ENCODE data around the gene FCAMR.
"Not testable (repeated sequence)": the region's sequence is repeated elsewhere in the genome, so short reads cannot be mapped to it uniquely, and the experiment has no call there.

The FCAMR gene

DNA sequence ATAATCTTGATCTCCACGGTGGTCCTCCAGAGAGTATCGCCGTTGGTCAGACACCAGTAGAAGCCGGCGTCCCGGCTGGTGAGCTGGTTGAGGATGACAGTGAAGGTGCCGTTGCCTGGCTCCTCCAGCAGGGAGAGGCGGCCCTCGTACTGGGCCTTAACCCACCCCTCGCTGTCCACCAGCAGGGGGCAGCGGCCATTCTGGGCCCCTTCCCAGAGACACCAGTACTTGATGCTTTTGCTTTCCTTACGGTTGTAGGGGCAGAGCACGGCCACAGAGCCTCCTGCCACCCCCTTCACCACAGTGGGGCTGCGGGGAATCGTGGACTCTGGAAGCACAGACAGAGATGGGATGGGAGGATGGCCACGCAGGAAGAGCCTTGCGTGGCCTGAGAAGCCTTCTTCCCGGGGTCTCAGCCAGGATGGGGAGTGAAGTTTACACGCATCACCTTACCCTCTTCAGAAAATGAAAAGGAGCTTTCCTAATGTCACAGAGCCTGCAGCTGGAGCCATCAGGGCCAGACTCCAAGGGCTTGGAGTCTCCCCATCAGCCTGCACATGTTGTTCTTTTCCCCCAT lies 34.7 kb downstream of the FCAMR start:
- peak; percentile 41 for DNase-seq (ENCODE audit: low spot score)

DNA sequence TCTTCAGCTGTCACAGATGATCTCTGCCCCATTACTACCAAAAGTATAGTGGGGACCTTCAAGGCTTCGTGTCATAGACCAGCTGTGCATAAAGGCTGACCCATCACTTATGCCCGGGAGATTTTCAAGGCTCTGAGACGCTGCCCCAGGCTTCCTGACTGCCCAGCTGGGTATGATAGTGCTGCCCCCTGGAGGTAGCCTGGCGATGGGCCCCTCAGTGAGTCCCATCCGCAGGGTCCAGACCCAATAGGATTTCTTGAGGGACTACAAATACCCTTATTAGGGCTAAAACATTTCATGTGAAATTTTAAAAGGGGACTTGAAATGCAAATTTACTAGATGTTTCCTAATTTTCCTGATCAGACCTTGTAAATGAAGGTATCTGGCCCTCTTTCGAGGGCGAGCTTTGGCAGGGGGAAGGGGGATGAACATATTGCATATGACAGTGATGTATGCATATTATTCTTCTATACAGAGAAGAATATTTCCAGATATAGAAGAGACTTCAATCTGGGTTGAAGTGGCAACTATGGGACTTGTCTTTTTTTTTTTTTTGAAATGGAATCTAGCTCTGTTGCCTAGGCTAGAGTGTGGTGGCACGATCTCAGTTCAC lies 36.8 kb downstream of the FCAMR start:
- DNase-seq (ENCODE audit: low spot score), result peak; percentile 73

DNA sequence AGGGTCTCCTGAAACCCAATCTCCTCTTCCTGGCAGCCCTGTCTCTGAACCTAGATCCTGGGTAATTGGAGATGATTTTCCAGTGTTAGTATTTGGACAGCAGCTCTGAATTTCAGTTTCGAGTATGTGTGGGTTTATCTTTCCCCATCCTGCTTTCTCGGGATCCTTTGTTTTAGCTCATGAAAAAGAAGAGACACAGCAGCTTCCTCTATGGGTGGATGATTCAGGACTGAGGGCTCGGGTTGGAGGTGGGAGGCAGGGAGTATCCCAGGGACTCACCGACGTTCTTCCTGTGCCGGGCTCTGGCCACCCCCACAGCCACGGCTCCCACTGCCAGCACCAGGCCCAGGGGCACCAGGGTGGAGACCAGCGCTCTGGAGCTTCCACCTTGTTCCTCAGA lies 38.1 kb downstream of the FCAMR start:
- DNase-seq (ENCODE audit: low spot score), result no peak

DNA sequence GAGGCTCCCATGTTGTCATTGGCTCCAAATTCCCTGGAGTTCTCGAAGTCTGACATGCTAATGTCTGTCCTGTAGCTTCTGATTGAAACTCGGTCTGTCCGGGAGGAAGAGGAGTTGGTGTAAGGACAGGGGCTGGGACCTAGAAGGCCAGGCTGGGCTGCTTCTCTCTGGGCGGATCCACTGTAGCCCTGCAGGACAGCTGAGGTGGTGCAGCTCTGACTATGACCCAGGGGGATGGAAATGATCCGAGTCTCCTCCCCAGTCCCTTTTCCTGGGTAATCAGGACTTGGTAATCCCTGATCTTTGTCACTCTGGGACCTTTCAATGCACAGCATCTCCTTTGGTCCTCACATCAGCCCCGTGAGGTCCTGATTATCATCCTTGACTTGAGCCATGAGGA lies 38.6 kb downstream of the FCAMR start:
- DNase-seq (ENCODE audit: low spot score), result no peak

DNA sequence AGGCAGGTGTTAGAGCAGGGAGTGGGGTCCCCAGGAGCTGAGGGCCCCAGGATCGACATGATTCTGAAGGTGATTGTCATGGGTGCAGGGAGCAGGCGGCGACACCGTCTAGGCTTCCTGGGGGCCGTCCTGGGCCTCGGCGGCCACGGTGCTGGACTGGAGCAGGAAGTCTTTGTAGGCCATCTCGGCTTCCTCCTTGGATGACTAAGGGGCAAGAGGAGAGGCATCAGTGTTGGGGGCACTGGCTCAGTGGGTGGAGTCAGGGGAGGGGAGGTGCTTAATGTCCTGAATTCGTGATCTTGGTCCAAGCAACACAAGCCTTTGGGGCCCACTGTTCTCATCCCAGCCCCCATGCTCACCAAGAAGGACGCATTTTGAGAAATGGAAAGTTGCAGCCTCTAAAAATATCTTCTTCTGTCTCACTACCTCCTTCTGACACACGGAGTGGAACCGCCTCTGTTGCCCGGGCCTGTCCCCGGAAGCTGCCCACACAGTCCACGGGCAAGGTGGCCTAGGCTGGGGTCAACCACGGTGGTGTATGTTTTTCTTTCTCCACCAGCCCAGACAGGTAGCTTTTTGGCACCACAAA lies 40.0 kb downstream of the FCAMR start:
- peak; percentile 74 for DNase-seq (ENCODE audit: low spot score)

DNA sequence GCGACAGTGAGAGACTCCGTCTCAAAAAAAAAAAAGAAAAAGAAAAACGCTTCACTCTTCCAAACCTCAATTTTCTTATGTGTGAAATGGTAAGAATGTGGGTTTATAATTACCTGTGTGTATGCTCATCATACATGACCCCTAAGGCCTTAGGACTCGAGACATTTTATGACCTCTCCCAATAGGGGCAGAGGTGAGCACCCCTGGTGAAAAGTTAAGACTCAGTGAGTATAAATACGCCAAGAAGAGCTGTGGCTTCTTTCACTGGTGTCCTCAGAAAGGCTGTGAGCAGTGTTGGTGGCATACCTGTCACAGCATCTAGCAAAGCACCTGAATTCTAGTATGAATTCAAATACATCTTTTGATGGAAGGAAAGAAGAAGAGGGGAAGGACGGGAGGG lies 40.7 kb downstream of the FCAMR start:
- DNase-seq (ENCODE audit: low spot score), result peak; percentile 29

DNA sequence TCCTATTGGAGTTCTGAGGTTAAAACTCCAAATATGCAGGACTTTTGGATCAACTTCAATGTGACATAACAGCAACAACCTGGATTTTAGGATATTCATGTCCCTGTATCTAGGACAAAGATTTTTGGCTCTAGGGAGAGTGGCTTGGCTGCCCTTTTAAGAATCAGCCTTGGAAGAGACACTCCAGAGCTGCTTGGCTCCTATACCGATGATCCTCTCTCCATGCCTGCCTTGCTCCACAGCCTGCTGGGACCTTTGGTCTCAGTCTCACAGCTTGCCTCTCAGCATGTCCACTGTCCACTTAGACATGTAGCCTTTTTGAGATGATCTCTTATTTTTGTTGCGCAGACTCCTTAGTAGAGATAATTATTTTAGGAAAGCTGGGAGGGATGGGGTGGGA lies 44.0 kb downstream of the FCAMR start:
- no peak for DNase-seq (ENCODE audit: low spot score)

DNA sequence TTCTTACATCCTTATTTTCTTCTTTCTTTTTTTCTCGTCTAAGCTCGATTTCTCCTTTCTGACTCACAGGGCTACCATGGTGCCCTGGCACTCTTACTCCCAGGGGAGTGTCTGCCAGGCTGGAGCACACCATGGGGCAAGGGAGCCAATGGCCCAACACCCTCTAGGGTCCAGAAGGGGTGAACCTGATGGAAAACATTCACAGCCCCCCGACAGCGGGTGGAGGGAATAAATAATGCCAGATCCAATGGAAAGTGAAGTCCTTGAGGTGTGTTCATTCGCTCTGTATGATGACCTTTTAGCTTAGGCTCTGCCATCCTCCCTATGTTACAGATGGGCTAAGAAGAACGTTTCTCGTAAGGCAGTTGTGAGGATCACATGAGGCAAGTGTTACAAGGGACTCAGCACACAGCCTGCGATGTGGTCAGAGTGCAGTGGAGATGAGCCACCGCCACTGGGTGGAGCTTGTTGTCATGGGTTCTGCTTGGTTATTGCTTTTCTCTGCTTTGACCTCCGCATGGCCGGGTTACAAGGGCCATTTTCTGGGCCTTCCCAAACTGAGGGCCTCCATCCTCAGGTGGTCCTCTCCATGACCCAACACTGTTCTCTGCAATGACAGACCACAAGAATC lies 45.0 kb downstream of the FCAMR start:
- peak; percentile 54 for DNase-seq (ENCODE audit: low spot score)

DNA sequence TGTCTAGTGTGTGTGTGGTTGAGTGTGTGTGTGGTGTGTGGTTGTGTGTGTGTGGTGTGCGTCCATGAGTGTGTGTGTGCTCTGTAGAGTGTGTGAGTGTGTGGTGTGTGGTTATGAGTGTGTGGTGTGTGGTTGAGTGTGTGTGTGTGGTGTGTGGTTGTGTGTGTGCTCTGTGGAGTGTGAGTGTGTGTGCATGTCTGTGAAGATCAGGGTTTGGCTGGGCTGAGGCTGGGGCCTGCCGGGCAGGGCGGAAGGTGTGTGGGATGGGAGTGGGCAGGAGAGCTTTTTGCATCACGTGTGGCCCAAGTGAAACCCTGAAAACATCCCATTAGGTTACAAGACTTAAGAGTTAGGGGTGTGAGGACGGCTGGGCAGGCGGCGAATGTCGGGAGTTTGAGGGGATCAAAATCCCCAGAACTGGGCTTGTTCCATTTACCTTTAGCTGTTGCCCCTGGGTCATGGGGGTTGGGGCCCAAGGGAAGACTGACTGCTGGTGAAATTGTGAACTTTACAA lies 45.6 kb downstream of the FCAMR start:
- DNase-seq (ENCODE audit: low spot score), result no peak

DNA sequence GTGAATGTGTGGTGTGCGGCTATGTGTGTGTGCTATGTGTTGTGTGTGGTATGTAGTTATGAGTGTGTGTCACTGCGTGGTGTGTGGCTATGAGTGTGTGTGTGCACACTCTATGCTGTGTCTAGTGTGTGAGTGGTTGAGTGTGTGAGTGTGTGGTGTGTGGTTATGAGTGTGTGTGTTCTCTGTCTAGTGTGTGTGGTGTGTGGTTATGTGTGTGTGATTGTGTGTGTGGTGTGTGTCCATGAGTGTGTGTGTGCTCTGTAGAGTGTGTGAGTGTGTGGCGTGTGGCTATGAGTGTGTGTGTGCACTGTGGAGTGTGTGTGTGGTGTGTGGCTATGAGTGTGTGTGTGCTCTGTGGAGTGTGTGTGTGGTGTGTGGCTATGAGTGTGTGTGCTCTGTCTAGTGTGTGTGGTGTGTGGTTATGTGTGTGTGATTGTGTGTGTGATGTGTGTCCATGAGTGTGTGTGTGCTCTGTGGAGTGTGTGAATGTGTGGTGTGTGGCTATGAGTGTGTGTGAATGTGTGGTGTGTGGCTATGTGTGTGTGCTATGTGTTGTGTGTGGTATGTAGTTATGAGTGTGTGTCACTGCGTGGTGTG lies 46.2 kb downstream of the FCAMR start:
- DNase-seq (ENCODE audit: low spot score), result not testable (repeated sequence)

DNA sequence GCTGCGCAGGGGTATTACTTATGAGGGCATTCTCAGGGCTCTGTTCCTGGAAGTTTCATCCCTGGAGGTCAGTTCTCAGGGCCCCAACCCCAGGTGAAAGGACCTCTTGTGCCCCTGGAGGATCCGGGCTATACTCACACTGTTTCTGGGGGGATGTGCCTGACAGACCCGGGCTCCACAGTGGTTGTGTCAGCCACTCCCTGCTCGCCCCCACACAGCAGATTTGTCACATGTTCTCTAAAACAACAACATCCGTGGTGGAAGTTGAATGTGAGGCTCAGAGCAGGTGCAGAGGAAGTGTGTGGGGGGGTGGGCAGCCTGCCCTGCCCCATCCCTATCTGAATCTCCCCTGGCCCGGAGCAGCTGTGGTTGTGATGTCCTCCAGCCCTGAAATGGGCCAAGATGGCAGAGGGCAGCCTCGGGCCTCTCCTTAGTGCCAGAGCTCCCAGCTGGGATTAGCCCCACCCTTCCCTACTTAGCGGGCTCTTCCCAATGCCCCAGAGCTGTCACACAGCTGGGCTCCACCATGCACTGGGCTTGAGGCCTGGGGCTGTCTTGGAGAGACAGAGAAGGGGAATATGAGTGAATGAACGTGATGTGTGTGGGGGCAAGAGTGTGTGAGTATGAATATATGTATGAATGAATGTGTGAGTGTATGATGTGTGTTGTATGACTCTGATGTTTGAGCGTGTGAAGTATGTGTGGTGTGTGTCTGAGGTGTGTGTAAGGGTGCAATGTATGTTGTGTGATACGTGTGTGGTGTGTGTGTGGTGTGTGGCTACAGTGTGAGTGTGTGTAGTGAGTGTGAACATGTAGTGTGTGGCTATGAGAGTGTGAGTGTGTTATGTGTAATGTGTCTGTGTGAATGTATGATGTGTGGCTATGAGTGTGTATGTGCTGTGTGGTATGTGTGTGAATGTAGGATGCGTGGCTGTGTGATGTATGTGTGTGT lies 47.0 kb downstream of the FCAMR start:
- DNase-seq (ENCODE audit: low spot score), result peak; percentile 72

DNA sequence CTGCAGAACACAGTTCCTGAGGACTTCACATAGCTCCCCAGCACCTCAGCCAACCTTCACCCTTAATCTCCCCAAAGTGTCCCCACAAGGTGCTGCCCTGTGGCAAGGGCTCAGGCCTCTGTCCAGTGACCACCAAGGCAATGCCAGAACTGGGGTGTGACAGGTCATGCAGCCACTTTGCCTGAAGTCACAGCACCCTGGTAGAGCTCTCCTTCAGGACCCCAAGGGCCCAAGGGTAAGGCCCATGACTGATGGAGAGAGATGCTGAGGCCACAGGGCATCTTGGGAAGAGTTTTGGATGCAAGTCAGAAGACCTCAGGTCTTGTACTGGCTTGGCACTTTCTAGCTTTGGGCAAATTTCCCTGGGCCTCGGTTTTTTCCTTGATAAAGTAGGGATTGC lies 47.7 kb downstream of the FCAMR start:
- DNase-seq (ENCODE audit: low spot score), result no peak

DNA sequence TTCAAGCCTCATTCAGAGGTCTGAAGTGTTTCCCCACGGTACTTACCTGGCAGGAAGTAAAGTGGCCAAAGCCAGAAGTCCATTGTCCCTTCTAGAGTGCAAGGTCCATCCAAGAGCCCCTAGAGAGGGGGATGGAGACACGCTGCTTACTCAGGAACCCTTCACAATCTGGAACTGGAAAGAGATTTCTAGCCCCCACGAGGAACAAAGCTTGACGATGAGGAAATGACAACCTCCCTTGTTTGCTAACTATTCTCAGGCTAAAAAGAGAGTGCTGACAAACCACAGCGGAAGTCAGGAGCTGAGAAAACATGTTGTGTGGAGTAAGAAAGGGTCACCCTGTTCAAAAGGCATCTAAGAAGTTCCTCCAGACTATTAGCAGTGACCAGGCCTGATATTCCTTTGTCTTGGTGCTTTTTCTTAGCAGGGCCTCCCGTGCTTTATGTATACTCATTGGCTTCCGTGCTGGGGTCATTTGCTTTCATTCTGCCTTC lies 48.4 kb downstream of the FCAMR start, which contains the start of gene FCMR:
Gene FCMR (minus strand): TSS at position 170 of the 494 bp plus-strand sequence. CDS start 87 bp downstream, at position 83.
- peak; percentile 44 for DNase-seq (ENCODE audit: low spot score)

DNA sequence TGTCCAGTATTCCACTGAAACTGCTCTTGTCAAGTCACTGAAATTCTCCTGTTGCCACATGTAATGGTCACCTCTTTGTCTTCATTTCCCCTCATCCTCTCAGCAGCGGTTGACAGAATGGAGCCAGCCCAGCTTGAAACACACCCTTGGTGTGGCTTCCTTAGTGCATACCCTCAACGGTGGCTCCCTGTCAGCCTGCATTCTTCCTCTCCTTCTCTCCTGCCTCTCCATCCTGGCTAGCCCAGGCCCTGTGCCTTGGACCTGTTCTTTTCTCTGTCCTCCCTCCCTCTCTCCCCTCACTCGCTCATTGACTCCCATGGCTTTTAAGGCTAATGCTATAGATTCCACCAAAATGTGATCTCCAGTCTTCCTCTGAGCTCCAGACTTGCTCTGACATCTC lies 52.2 kb downstream of the FCAMR start:
- no peak for DNase-seq (ENCODE audit: low spot score)

DNA sequence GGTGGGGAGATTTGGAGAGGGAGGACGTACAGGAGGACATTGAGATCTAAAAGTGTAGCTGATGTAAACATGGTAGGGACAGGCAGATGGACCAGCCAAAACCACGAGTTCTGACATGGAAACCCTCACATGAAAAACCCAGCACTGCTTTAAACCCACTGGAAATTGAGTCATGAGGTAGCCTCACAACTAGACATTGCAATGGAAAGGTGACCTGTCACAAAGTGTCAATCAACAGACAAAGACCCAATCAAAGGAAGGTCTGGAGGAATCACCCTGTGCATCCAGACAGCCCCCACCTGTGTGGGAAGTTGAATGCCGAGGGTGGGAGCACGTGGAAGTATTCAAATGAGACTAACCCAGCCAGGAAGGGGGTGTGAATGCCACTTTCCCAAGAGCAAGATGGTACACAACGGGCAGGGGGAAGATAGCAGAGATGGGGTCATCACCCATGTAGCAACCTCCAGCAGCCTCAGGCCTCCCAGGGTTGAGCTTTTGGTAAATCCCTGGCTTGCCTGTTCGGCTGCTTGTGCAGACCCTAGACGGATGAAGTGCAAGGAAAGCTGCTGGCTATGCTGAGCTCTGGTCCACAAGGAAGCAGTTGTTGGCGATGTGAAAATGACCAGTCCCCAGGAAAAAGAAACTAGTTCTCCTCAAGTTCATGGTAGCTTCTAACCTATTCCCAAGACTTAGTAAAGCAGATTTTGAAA lies 54.1 kb downstream of the FCAMR start:
- no peak for DNase-seq (ENCODE audit: low spot score)

DNA sequence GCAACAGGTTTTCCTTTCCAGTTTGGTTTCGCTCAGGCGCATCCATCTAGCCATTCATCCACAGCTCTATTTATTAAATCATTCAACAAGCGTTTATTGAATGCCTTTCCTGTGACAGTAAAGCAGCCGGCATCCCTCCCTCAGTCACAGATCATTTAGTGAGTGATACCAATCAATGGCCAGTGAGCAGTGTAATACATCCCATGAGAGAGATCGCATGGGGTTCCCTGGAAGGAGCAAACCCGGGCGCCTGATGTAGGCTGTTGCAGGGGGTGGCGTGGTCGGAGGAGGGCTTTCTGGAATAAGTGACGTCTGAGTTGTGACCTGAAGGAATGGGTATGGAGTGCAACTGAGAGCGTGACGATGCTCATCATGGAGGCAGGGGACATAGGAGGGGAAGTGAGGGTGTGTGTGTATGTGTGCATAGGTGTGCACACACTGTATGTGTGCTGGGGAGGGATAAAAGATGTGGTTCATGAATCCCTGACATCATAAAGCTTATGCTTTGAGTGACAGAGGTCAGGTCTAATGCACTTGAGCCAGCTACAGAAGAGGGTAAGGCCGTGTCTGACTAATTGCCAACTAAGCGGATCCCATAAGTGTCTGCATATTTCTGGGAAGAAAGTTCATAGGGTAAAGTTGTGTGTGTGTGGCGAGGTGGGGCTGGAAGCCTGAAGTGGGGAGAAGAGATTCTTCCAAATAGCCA lies 55.1 kb downstream of the FCAMR start:
- DNase-seq (ENCODE audit: low spot score), result no peak

DNA sequence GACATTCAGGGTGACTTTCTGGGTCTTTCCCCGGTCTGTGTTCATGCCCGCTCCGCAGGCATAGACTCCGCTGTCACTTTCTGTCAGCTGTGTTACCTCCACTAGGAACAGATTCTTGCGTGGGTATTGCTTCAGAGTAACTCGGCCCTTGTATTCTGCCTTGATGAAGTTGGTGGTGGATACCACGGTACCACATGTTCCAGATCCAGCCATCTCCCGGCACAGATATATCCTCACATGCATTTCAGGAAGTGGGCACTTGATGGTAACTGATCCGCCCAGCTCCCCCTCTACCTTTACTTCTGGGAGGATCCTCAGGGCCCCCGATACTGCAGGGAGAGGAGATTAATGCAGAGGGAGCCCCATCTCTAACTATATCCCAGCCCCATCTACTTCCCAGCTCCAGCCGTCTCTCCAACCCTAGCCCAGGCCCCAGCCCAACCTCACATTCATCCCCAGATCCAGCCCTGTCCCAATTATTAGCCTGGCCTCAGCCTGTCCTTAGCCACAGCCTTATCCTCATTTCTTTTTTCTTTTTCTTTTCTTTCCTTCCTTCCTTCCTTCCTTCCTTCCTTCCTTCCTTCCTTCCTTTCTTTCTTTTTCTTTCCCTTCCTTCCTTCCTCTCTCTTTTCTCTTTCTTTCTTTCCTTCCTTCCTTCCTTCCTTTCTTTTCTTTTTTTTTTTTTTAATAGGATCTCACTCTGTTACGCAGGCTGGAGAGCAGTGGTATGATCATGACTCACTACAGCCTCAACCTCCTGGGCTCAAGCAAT lies 56.3 kb downstream of the FCAMR start:
- no peak for DNase-seq (ENCODE audit: low spot score)

DNA sequence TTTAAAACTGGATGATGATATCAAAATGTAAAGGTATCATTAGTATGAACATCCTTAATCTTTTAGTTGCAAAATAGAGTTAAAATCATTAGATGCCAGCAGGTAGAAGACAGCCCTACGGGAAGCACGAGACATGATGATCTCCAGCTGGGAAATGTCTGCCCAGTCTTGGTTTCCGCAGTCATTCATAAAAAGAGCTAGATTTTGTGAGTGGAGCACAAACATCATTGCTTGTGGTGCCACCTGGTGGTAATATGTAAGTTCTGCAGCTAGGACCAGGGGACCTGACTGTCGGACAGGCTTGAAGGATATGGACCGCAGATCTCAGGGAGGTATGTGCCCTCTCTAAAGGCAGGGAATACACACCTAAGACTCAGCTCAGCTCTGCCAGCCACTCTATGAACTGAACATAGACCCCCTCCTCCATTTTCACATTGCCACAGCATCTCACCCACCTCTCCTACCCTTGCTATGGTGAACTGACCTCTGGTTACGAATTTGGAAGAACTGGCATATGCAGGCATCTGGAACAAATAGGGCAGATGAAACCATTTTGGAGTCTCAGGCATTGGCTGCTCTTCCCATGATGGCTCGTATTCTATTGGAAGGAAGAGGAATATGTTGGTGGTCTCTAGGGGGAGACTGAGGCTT lies 57.7 kb downstream of the FCAMR start:
- peak; percentile 80 for DNase-seq (ENCODE audit: low spot score)
